HEK293 (cell line): ENCODE data around the gene SLC39A13.

Experiments
- CTCF ChIA-PET: fragments of 350-600 bp; formaldehyde crosslinking; extraction: SDS; loops from one replicate; lab custom pipeline; 2021; ENCODE audit warnings: antibody characterized with exemption; lab: Yijun Ruan, JAX
- POLR2A ChIA-PET: fragments of 300-600 bp; formaldehyde crosslinking; extraction: SDS; loops from one replicate; lab custom pipeline; 2020; ENCODE audit warnings: antibody characterized with exemption, inconsistent platforms; lab: Yijun Ruan, JAX
- H3K27ac ChIP-seq: fragments of 200-500 bp; sonication (Bioruptor generic); 2 replicates; pipeline ENCODE4 v1.5.1; 2014; ENCODE audit warnings: low read depth, low read length, control low read depth, inconsistent platforms; ENCODE audit errors: extremely low read depth
- H3K36me3 ChIP-seq, 2 experiments: fragments of 200-500 bp in 1 of 2; sonication (Bioruptor generic) in 1 of 2; 1 replicate in 1 of 2; 2 replicates in 1 of 2; pipeline ENCODE4 v1.5.1; 2014 to 2017; ENCODE audit warnings: inconsistent platforms in 2 of 2, low read length in 2 of 2; ENCODE audit not compliant: control insufficient read depth in 2 of 2, insufficient read depth in 1 of 2
- H3K4me1 ChIP-seq: fragments of 200-500 bp; sonication (Bioruptor generic); 2 replicates; pipeline ENCODE4 v1.5.1; 2014; ENCODE audit warnings: mild to moderate bottlenecking, low read length, inconsistent platforms; ENCODE audit not compliant: control insufficient read depth, insufficient read depth
- H3K4me3 ChIP-seq: 2 replicates; pipeline ENCODE4 v1.5.1; 2011; ENCODE audit warnings: low read depth, mild to moderate bottlenecking, control low read depth, low read length, moderate library complexity
- H3K9me3 ChIP-seq: fragments of 200-500 bp; sonication (Bioruptor generic); 2 replicates; pipeline ENCODE4 v1.5.1; 2014; ENCODE audit warnings: low read depth, low read length, inconsistent platforms; ENCODE audit not compliant: control insufficient read depth, insufficient read depth
- GLIS1 ChIP-seq: fragments of 450-650 bp; formaldehyde crosslinking; IDR thresholded peaks from 2 replicates; pipeline ENCODE4 v1.5.1; 2016; ENCODE audit warnings: missing biosample characterization, missing genetic modification characterization
- TCF7L2 ChIP-seq: IDR thresholded peaks from 2 replicates; pipeline ENCODE4 v1.6.1; 2011; ENCODE audit warnings: low read depth, mild to moderate bottlenecking, inconsistent platforms, low read length, moderate library complexity, borderline replicate concordance
- ZNF112 ChIP-seq: fragments of 450-650 bp; formaldehyde crosslinking; IDR thresholded peaks from 2 replicates; pipeline ENCODE4 v1.5.0; 2017; ENCODE audit warnings: missing biosample characterization, missing genetic modification characterization
- ZNF169 ChIP-seq: fragments of 450-650 bp; formaldehyde crosslinking; IDR thresholded peaks from 2 replicates; pipeline ENCODE4 v1.5.1; 2016; ENCODE audit warnings: missing biosample characterization, missing genetic modification characterization
- ZNF302 ChIP-seq: fragments of 450-650 bp; formaldehyde crosslinking; IDR thresholded peaks from 2 replicates; pipeline ENCODE4 v1.5.1; 2016; ENCODE audit warnings: missing biosample characterization, missing genetic modification characterization, low read depth
- ZNF350 ChIP-seq: fragments of 450-650 bp; formaldehyde crosslinking; IDR thresholded peaks from 2 replicates; pipeline ENCODE4 v1.5.0; 2017; ENCODE audit warnings: missing biosample characterization, mild to moderate bottlenecking, missing genetic modification characterization
- ZNF555 ChIP-seq: fragments of 450-650 bp; formaldehyde crosslinking; conservative IDR thresholded peaks from 2 replicates; pipeline ENCODE4 v1.5.1; 2017; ENCODE audit warnings: missing biosample characterization, mild to moderate bottlenecking, missing genetic modification characterization, inconsistent platforms
- ZNF560 ChIP-seq: fragments of 450-650 bp; formaldehyde crosslinking; IDR thresholded peaks from 2 replicates; pipeline ENCODE4 v1.5.1; 2017; ENCODE audit warnings: missing biosample characterization, missing genetic modification characterization, borderline replicate concordance
- ZNF660 ChIP-seq: fragments of 450-650 bp; IDR thresholded peaks from 2 replicates; pipeline ENCODE4 v1.5.1; 2018; ENCODE audit warnings: missing biosample characterization, mild to moderate bottlenecking, missing genetic modification characterization
- ZNF768 ChIP-seq: fragments of 450-650 bp; formaldehyde crosslinking; IDR thresholded peaks from 2 replicates; pipeline ENCODE4 v1.5.1; 2018; ENCODE audit warnings: missing biosample characterization, mild to moderate bottlenecking, missing genetic modification characterization
- TF ChIP-seq, protein P1 (sequence below): fragments of 450-650 bp; formaldehyde crosslinking; IDR thresholded peaks from 2 replicates; pipeline ENCODE4 v1.5.1; 2016; ENCODE audit warnings: missing biosample characterization, missing genetic modification characterization, borderline replicate concordance
- TF ChIP-seq, protein P2 (sequence below): fragments of 450-650 bp; IDR thresholded peaks from 2 replicates; pipeline ENCODE4 v1.5.1; 2018; ENCODE audit warnings: missing biosample characterization, missing genetic modification characterization
- TF ChIP-seq, protein P3 (sequence below): fragments of 450-650 bp; formaldehyde crosslinking; IDR thresholded peaks from 2 replicates; pipeline ENCODE4 v1.5.1; 2016; ENCODE audit warnings: missing biosample characterization, missing genetic modification characterization, low read depth
- TF ChIP-seq, protein P4 (sequence below): sonication (generic); formaldehyde crosslinking; IDR thresholded peaks from 2 replicates; pipeline ENCODE4 v1.8.1; 2022; ENCODE audit warnings: mild to moderate bottlenecking, moderate library complexity, missing genetic modification reagents
- TF ChIP-seq, protein P5 (sequence below): fragments of 450-650 bp; formaldehyde crosslinking; IDR thresholded peaks from 2 replicates; pipeline ENCODE4 v1.5.1; 2016; ENCODE audit warnings: missing biosample characterization, missing genetic modification characterization

The SLC39A13 gene

DNA sequence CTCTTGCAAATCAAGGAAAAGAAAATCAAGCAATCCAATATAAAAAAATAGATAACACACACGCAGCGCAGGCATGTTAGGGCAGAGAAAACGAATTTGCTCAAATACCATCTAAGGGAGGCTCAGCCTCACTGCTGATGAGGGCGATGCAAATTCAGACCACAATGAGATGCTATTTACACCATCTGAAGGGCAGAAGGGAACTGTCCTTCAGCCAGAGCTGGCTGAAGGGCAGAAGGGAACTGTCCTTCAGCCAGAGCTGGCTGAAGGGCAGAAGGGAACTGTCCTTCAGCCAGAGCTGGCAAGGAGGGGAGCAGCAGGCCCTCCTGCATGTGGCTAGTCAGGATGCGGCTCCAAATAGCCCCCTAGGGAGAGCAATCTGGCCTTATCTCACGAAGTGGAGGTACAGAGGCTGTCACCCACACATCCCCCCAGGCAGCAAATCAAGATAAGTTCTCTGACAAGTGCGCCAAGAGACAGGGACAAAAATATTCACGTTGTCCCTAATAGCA is 7.6 kb upstream of the SLC39A13 start (continued):
- TF ChIP-seq, protein P1, sequence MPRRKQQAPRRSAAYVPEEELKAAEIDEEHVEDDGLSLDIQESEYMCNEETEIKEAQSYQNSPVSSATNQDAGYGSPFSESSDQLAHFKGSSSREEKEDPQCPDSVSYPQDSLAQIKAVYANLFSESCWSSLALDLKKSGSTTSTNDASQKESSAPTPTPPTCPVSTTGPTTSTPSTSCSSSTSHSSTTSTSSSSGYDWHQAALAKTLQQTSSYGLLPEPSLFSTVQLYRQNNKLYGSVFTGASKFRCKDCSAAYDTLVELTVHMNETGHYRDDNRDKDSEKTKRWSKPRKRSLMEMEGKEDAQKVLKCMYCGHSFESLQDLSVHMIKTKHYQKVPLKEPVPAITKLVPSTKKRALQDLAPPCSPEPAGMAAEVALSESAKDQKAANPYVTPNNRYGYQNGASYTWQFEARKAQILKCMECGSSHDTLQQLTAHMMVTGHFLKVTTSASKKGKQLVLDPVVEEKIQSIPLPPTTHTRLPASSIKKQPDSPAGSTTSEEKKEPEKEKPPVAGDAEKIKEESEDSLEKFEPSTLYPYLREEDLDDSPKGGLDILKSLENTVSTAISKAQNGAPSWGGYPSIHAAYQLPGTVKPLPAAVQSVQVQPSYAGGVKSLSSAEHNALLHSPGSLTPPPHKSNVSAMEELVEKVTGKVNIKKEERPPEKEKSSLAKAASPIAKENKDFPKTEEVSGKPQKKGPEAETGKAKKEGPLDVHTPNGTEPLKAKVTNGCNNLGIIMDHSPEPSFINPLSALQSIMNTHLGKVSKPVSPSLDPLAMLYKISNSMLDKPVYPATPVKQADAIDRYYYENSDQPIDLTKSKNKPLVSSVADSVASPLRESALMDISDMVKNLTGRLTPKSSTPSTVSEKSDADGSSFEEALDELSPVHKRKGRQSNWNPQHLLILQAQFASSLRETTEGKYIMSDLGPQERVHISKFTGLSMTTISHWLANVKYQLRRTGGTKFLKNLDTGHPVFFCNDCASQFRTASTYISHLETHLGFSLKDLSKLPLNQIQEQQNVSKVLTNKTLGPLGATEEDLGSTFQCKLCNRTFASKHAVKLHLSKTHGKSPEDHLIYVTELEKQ, result no peak
- TF ChIP-seq GLIS1 (tag by site-specific recombination) (peak; percentile 87), ZNF555 (tag by site-specific recombination) (no peak), ZNF350 (tag by site-specific recombination) (no peak), TCF7L2 (no peak), ZNF768 (tag by site-specific recombination) (no peak), ZNF169 (tag by site-specific recombination) (no peak), ZNF302 (tag by site-specific recombination) (no peak), ZNF560 (tag by site-specific recombination) (no peak), ZNF660 (no peak)
- TF ChIP-seq, protein P2, sequence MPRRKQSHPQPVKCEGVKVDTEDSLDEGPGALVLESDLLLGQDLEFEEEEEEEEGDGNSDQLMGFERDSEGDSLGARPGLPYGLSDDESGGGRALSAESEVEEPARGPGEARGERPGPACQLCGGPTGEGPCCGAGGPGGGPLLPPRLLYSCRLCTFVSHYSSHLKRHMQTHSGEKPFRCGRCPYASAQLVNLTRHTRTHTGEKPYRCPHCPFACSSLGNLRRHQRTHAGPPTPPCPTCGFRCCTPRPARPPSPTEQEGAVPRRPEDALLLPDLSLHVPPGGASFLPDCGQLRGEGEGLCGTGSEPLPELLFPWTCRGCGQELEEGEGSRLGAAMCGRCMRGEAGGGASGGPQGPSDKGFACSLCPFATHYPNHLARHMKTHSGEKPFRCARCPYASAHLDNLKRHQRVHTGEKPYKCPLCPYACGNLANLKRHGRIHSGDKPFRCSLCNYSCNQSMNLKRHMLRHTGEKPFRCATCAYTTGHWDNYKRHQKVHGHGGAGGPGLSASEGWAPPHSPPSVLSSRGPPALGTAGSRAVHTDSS, result no peak
- TF ChIP-seq, protein P3, sequence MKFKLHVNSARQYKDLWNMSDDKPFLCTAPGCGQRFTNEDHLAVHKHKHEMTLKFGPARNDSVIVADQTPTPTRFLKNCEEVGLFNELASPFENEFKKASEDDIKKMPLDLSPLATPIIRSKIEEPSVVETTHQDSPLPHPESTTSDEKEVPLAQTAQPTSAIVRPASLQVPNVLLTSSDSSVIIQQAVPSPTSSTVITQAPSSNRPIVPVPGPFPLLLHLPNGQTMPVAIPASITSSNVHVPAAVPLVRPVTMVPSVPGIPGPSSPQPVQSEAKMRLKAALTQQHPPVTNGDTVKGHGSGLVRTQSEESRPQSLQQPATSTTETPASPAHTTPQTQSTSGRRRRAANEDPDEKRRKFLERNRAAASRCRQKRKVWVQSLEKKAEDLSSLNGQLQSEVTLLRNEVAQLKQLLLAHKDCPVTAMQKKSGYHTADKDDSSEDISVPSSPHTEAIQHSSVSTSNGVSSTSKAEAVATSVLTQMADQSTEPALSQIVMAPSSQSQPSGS (tag by site-specific recombination), result no peak
- TF ChIP-seq, protein P4, sequence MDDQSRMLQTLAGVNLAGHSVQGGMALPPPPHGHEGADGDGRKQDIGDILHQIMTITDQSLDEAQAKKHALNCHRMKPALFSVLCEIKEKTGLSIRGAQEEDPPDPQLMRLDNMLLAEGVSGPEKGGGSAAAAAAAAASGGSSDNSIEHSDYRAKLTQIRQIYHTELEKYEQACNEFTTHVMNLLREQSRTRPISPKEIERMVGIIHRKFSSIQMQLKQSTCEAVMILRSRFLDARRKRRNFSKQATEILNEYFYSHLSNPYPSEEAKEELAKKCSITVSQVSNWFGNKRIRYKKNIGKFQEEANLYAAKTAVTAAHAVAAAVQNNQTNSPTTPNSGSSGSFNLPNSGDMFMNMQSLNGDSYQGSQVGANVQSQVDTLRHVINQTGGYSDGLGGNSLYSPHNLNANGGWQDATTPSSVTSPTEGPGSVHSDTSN (CRISPR knock-in tag), result no peak
- TF ChIP-seq, protein P5, sequence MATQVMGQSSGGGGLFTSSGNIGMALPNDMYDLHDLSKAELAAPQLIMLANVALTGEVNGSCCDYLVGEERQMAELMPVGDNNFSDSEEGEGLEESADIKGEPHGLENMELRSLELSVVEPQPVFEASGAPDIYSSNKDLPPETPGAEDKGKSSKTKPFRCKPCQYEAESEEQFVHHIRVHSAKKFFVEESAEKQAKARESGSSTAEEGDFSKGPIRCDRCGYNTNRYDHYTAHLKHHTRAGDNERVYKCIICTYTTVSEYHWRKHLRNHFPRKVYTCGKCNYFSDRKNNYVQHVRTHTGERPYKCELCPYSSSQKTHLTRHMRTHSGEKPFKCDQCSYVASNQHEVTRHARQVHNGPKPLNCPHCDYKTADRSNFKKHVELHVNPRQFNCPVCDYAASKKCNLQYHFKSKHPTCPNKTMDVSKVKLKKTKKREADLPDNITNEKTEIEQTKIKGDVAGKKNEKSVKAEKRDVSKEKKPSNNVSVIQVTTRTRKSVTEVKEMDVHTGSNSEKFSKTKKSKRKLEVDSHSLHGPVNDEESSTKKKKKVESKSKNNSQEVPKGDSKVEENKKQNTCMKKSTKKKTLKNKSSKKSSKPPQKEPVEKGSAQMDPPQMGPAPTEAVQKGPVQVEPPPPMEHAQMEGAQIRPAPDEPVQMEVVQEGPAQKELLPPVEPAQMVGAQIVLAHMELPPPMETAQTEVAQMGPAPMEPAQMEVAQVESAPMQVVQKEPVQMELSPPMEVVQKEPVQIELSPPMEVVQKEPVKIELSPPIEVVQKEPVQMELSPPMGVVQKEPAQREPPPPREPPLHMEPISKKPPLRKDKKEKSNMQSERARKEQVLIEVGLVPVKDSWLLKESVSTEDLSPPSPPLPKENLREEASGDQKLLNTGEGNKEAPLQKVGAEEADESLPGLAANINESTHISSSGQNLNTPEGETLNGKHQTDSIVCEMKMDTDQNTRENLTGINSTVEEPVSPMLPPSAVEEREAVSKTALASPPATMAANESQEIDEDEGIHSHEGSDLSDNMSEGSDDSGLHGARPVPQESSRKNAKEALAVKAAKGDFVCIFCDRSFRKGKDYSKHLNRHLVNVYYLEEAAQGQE (tag by site-specific recombination), result peak; percentile 78

DNA sequence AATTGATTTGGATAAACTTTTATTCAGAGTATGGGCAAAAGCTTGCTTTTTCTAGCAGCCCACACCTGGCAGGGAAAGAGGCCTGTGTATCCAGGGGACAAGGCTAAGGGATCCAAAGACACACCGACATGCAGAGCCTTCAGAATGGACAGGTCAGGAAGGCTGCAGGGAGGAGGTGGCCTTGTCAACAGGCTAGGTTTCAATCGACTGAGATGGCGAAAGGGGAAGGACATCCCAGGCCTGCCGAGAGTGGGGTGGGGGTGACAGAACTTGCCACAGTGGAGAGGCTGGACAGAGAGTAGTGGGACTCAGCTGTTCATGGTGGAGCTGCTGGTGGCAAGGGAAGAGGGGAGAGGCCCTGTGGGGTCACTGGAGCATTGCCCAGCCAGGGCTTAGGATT is 5.3 kb upstream of the SLC39A13 start:
- H3K4me1 ChIP-seq, result no peaks in the 10 kb centered on the region; the same call in 1 of the 2 replicates
- TF ChIP-seq ZNF112 (tag by site-specific recombination), result no peak
- peak; percentile 18; the same call in 1 of the 2 replicates for TF ChIP-seq GLIS1 (tag by site-specific recombination)
- ChIA-PET POLR2A (no interaction called here), CTCF (interaction anchor here (1.3 to 2.4 kb wide), 2 partner anchors 29 to 30 kb away, joined by 6 to 23 read pairs; no protein-coding TSS in a partner anchor)
- H3K4me3 ChIP-seq, result no peak overlapping the region
- H3K27ac ChIP-seq, result no peak overlapping the region
- no peaks in the 10 kb centered on the region for H3K36me3 ChIP-seq
- H3K9me3 ChIP-seq, result no peaks in the 10 kb centered on the region
